Small intestine (tissue), 7 donors: ENCODE measurements around the gene LPP. TPM values are rescaled to one million over a fixed set of nuclear protein-coding genes. Genes with fewer than 3 reads are reported as not detected.

Experiments
- DNase-seq, 2 donors: peaks; one replicate each; pipeline versions ENCODE4 v3.0.0 to v3.0.0-alpha.2; 2013
- FAIRE-seq: peaks from 2 replicates; lab custom pipeline; 2012; peaks lifted over from hg19 to GRCh38; lab: Jason Lieb, UNC
- H3K27ac ChIP-seq, 3 donors: one replicate each; pipeline ENCODE4 v1.5.1; 2013; ENCODE audit warnings: low read length in 2 of 3, mild to moderate bottlenecking in 2 of 3, control low read depth in 1 of 3, inconsistent platforms in 1 of 3, low read depth in 1 of 3, moderate library complexity in 1 of 3
- H3K27me3 ChIP-seq, 3 donors: one replicate each; pipeline ENCODE4 v1.6.1; 2013; ENCODE audit warnings: low read length in 3 of 3, inconsistent platforms in 1 of 3; ENCODE audit not compliant: control insufficient read depth in 3 of 3, insufficient read depth in 3 of 3
- H3K36me3 ChIP-seq, 3 donors: one replicate each; pipeline ENCODE4 v1.6.1; 2013; ENCODE audit warnings: low read length in 3 of 3, inconsistent platforms in 1 of 3, low read depth in 1 of 3, mild to moderate bottlenecking in 1 of 3, moderate library complexity in 1 of 3; ENCODE audit not compliant: control insufficient read depth in 3 of 3, insufficient read depth in 2 of 3
- H3K4me1 ChIP-seq, 3 donors: one replicate each; pipeline ENCODE4 v1.6.1; 2013; ENCODE audit warnings: low read length in 2 of 3, inconsistent platforms in 1 of 3, low read depth in 1 of 3, mild to moderate bottlenecking in 1 of 3, moderate library complexity in 1 of 3; ENCODE audit not compliant: control insufficient read depth in 3 of 3, insufficient read depth in 2 of 3
- H3K4me3 ChIP-seq, 3 donors: one replicate each; pipeline ENCODE4 v1.5.1; 2013; ENCODE audit warnings: low read length in 3 of 3, control low read depth in 1 of 3, inconsistent platforms in 1 of 3, low read depth in 1 of 3, mild to moderate bottlenecking in 1 of 3, moderate library complexity in 1 of 3
- H3K9me3 ChIP-seq, 2 donors: one replicate each; pipeline ENCODE4 v1.6.1; 2013; ENCODE audit warnings: low read depth in 1 of 2, low read length in 1 of 2; ENCODE audit not compliant: control insufficient read depth in 2 of 2, insufficient read depth in 1 of 2
- WGBS, 3 donors: extraction: QIAGEN DNeasy Blood & Tissue Kit; methylation state at CpG; one replicate each; pipeline ENCODE4 v1.1.7; 2013; 5-methylcytosine and 5-hydroxymethylcytosine counted together
- polyA plus RNA-seq, 4 donors: library from polyadenylated mRNA; stranded (reverse) in 3 of 4; unstranded in 1 of 4; fragments of 200-250 nt in 3 of 4; fragments of 120-200 nt in 1 of 4; gene quantifications; one replicate each; pipeline versions ENCODE4 v1.2.1 to v1.2.3, GENCODE V29; 2013
- donor health status: healthy with polysubstance abuse.
- donor health status: control.
- donor health status: control.
- donor health status: Bipolar disorder and iron deficiency.
- donor health status: healthy.

The LPP gene
- polyA plus RNA-seq, 4 donors = 5.4 to 35.8 (median 12.4) TPM

DNA sequence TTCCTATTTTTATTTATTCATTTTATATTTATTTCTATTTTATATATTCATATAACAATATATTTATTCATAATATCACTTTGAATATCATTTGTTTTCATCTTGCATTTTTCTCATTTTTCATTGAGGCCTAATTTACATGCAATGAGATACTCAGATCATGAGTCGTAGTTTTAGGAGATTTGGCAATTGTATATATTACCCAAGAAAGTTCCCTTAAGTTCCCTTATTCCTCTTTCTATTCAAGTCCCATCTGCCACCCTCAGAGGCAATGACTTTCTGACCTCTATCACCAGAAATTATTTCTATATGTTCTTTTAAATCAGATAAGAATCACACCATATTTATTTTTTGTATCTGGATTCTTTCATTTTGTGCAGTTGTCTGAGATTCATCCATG lies 688.7 kb downstream of the LPP start:
- DNase-seq = no peak
- no peak overlapping the region for H3K4me3 ChIP-seq
- peaks cover 0 to 3% (median 0%) of the 10 kb centered on the region in 3 donors for H3K36me3 ChIP-seq
- WGBS, 3 donors = 75 to 97% (median 90%) methylated on average over 1 of the region's 1 CpG
- no peaks in the 10 kb centered on the region for H3K27me3 ChIP-seq
- no peak for FAIRE-seq
- H3K9me3 ChIP-seq = no peaks in the 10 kb centered on the region
- H3K4me1 ChIP-seq = peaks cover 0 to 12% (median 0%) of the 10 kb centered on the region in 3 donors
- no peak overlapping the region for H3K27ac ChIP-seq

DNA sequence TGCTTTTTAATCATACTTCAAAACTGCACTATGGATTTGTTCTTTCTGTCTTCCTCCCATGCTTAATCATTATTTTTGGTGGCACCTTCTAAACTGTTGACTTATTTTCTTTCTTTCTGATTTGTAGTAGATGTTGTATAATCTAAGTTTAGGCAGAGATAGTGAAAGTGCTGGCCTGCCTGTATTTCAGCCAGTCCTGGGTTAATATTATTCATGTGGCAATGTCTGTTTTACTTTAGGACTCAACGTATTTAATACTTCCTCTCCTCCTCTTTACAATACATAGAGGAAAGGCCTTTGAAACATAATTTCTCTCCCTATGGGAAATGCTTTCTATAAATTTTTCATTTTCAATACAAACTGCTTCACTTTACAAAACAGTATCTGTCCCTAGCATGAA lies 690.1 kb downstream of the LPP start:
- WGBS, 3 donors = 67 to 75% (median 72%) methylated on average over 1 of the region's 1 CpG
- peaks cover 0 to 6% (median 0%) of the 10 kb centered on the region in 3 donors for H3K36me3 ChIP-seq
- H3K27me3 ChIP-seq = no peaks in the 10 kb centered on the region
- H3K9me3 ChIP-seq = no peaks in the 10 kb centered on the region
- FAIRE-seq = no peak
- peaks cover 0 to 11% (median 0%) of the 10 kb centered on the region in 3 donors for H3K4me1 ChIP-seq
- no peak overlapping the region for H3K4me3 ChIP-seq
- no peak overlapping the region for H3K27ac ChIP-seq
- no peak for DNase-seq

DNA sequence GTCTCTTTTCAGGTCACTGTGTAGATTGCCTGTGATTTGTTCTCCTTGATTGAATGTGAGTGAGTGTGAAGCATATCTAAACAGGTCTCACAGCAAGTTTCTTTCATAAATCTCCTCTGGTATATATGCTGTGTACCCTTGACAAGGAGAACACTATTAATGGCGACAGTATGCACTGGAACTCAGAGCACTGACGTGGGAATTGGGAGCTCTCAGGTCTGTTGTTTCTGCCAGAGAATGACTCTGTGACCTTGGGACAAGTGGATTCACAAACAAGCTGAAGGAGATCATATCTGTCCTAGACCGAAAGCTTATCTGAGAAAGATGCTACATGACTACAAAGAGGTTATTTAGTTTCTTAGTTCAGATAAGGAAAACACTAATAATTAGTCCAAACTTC lies 691.6 kb downstream of the LPP start:
- WGBS, 3 donors = 72 to 82% (median 78%) methylated on average over 3 of the region's 3 CpGs
- Histone ChIP-seq H3K27ac (no peak overlapping the region), H3K36me3 (peaks cover 0 to 6% (median 0%) of the 10 kb centered on the region in 3 donors), H3K27me3 (no peaks in the 10 kb centered on the region), H3K4me1 (peaks cover 0 to 6% (median 0%) of the 10 kb centered on the region in 3 donors), H3K9me3 (no peaks in the 10 kb centered on the region), H3K4me3 (no peak overlapping the region)
- DNase-seq (no peak), FAIRE-seq (no peak)

DNA sequence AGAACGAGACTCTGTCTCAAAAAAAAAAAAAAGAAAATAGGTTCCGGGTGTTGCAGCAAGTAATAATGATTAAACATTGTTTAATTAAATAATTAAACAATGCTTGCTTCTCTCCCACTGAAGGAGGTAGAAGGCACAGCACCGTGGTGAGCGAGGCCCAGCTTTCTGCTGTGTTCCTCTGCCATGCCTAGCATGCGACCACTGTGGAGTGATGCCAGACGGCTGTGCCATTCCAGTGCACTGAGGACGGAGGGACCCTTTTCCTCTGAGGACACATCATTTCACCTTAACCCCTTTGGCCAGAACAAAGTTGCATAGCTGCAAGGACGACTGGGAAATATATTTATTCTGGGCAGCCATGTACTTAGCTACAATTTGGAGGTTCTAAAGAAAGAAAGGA lies 695.0 kb downstream of the LPP start:
- Histone ChIP-seq H3K27me3 (no peaks in the 10 kb centered on the region), H3K4me1 (peaks cover 0 to 6% (median 0%) of the 10 kb centered on the region in 3 donors), H3K27ac (no peak overlapping the region), H3K4me3 (no peak overlapping the region), H3K36me3 (peaks cover 0 to 3% (median 0%) of the 10 kb centered on the region in 3 donors), H3K9me3 (no peaks in the 10 kb centered on the region)
- FAIRE-seq = no peak
- DNase-seq = no peak
- WGBS, 3 donors = 53 to 88% (median 65%) methylated on average over 8 of the region's 8 CpGs

DNA sequence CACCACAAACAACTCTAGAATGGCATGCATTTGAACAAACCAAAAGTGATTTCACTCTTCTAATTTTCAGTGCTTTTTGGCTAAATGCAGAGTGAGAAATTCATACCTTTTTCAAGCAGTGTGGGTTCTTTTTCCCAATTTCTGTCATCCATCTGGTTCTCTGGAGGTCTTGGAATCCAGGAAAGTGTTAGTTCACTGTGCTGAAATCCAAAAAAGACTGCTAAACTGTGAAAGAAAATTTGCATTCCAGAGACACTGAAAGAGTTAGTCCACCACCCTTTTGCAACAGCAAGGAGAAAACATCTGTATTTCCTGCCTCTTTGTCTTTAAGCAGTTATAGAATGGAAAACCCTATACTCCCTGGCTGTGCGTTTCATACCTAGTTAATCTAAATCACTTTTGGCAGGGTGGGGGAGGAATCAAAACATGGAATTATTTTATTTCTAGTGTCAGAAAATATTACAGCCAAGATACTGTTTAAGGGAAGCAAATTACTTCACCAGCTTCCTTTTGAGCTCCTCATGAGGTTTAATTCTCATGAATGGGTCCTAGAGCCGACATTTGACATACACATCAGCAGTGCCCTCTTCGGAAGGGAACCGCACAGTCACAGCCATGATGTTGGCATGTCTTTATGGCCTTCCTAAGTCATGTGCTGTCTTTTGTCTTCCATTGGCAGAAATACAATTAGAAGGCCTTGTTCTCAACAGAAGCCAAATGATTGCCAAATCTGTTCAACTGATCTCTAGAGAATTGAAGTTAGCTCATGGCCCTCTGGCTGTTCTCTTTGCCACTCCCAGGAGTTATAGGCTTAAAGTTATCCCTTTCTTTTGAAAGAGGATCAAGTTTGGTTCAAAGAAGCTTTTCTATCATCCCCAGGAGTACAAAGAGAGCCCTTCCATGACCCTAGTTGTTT lies 700.2 kb downstream of the LPP start:
- Histone ChIP-seq H3K27ac (no peak overlapping the region), H3K27me3 (no peaks in the 10 kb centered on the region), H3K4me1 (no peaks in the 10 kb centered on the region), H3K4me3 (no peak overlapping the region), H3K9me3 (no peaks in the 10 kb centered on the region), H3K36me3 (no peaks in the 10 kb centered on the region)
- DNase-seq (no peak), FAIRE-seq (no peak)
- WGBS, 3 donors = 91 to 97% (median 95%) methylated on average over 4 of the region's 4 CpGs

DNA sequence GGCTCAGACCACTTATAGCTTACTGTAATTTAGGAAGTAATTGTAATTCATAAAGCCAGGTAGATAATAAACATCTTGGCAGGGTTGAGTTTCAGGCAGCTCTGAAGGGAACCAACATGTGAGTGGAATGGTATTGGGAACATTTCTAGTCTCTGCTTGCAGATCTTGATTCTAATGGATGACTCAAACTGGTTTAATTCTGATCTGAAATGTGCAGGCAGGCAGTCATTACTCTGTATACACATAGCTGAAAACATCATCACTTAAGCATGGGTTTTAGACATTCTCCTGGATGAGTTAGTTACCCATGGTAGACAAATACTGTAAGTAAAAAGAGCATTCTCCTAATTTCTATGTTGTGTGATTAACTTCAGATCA lies 700.8 kb downstream of the LPP start:
- H3K27me3 ChIP-seq = no peaks in the 10 kb centered on the region
- H3K36me3 ChIP-seq = no peaks in the 10 kb centered on the region
- no peak overlapping the region for H3K27ac ChIP-seq
- no peak for FAIRE-seq
- H3K4me1 ChIP-seq = no peaks in the 10 kb centered on the region
- no peaks in the 10 kb centered on the region for H3K9me3 ChIP-seq
- H3K4me3 ChIP-seq = no peak overlapping the region
- no peak for DNase-seq

DNA sequence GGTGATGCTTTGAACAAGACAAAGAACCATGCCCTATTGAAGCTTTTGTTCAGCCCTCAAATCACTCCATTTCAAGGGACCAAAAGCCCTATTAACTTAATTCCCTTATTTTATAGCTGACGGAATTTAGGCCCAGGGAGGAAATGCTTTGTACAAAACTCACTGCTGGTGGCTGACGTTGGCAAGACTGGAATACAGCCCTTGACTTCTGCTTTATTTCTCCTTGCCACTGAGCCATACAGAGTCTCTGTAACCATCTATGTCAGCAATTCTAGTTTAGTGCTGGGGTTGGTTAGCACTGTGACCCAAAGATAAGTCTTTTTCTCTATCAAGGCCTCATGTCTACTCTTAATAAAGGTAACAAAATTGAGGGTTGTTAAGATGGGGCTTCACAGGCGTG lies 701.7 kb downstream of the LPP start:
- Histone ChIP-seq H3K4me3 (no peak overlapping the region), H3K9me3 (no peaks in the 10 kb centered on the region), H3K27ac (no peak overlapping the region), H3K36me3 (no peaks in the 10 kb centered on the region), H3K4me1 (no peaks in the 10 kb centered on the region), H3K27me3 (no peaks in the 10 kb centered on the region)
- 90 to 91% (median 91%) methylated on average over 3 of the region's 3 CpGs for WGBS, 3 donors
- DNase-seq (no peak), FAIRE-seq (no peak)

DNA sequence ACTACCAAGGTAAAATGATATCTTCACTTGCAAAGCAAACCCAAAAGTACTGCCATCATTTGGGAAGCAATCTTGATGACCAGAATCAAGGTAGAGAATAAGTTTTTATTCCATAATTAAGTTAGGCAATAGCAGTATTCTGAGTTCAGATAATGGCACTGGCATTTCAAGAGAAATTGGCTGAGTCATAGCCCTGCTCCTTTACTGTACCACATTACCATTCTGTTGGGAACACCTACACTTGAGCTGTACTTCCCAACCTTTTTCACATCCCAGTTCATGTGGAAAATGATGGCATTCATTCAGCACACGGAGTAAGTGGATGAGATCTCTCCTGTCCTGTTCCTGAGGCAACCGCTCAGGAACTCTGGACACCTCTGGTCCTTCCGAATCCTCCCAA lies 706.2 kb downstream of the LPP start:
- FAIRE-seq (no peak), DNase-seq (no peak)
- Histone ChIP-seq H3K9me3 (no peaks in the 10 kb centered on the region), H3K4me3 (no peak overlapping the region), H3K36me3 (no peaks in the 10 kb centered on the region), H3K4me1 (no peaks in the 10 kb centered on the region), H3K27me3 (no peaks in the 10 kb centered on the region), H3K27ac (no peak overlapping the region)
- 97 to 100% (median 97%) methylated on average over 3 of the region's 3 CpGs for WGBS, 3 donors
